Measurements from ENCODE around the gene PRDM12.

Gene PRDM12

DNA sequence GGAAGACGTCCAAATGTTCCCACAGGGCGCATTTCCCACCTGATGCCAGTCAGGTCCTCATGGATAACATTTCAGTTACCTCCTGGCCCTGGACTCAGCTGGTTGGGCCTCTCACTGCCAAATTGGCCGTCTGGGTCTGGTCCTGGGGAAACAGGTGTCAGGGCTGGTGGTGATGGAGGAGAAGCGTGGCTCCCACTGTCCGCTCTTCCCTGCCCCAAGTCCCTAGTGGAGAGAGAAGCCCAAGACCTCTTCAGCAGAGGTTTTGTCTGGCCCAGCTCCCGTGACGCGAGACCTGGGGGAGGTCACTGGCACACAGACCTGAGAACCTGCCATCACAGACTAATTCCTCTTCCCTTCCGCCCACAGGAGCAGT is 27.8 kb upstream of the PRDM12 start:
- DNase-seq: no peak

DNA sequence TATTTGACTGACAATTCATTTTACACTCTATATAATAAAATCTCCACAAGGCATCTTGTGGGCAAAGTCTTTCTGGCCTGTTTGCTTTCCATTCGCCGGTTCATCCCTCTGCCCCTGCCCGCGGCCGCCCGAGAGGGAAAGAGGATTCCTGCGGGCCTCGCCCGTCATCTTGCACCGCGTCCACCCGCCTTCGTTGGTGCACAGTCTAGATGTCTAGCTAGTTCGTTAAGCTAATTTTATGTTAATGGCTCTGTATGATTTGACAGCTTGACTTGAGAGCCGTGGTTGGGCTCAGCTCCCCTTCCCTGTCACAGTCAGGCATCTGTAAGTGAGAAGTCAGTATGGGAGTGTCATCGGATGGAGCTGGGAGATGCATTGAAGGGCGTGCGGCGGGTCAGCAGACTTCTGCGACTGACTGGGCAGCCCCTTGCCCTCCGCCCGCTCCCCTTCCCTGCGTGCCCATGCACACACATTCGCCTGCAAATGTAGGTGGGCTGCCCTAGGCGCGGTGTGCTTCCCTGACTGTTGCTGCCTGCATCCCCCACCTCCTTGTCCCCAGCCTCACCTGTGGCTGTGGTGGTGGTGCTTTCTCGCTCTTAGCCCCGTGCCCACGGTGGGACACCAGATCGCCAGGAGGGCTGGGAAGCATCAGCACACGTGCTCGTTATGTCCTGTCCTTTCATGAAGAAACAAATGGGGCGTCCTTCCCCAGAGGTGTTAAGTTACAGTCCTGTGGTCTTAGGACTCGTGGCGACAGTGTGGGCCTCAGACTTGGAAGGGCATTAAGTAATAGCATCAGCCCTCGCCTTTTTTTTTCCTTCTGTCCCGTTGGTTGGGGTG is 25.9 kb upstream of the PRDM12 start:
- DNase-seq: no peak

DNA sequence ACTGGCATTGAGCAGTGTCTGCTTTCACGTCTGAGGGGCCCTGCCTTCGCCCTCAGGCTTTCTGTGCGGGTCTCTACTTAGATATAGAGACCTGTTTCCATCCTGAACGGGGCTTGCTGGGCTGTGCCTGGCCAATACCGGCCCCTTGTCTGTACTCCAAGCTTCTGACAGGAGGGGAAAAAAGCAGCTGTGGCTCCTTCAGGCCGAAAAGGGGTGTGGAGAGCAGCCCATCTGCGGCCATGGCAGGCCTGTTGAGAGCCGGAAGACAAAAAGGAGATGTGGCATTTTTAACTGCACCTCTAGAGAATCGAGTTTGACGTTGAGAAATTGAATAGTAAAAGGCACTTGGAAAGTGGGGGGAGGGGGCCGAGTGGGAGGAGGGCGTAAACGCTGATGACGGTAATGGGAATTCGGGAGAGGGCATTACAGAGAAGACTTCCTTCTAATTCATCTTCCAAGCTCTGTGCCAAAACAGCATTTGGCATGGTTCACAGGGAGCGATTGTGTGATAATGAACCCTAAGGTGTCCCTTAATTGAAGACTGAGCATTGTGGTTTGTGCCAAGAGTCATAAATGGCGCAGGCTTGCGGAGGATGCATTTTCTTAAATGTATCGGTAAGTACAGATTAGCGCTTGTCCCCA is 25.1 kb upstream of the PRDM12 start:
- DNase-seq: no peak

DNA sequence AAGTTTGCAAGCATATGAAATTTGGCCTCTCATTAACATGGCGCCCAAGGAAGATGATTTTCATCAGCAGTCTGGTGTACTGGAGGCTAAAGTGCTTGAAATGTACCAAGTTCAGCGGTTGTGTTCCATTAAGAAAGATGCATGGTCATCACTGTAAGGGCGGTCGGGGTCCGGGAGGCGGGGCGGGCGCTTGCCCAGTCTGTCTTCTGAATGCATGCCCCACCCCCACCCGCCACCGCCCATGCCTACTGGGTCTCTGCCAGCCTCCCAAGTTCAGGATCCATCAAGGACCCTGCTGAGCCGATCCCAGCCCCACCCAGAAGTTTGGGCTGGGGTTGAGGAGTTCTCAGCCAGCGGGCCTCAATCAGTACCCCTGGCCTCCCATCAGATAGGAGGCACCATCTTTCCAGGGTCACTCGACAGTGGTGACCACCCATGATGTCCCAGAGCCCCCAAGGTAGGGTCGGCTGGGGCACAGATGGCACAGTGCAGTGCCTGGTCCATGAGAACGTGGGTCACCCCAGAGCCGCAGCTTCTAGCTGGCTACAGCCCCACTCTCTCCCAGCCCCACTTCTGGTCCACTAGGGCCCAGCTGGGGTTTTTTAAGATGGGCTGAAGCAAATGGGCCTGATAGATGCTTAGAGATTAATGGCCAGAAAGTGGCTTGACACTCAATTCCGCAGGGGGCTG is 24.4 kb upstream of the PRDM12 start:
- no peak for DNase-seq

DNA sequence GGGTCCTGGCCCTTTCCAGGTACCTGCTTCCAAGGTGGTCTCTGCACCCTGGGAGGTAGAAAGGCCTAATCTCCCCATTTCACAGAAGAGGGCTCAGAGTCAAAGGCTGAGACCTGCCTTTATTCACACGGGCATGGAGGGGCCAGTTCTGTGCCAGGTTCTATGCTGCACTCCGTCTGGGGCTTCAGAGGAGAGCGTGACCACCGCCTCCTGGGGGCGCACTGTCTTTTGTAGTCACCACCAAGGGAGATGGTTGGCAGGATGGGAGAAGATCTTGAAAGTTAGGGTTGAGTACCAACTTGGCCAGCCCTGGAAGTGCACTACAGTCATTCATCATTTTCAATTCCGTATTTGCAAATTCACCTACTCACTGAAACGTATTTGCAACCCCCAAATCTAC is 23.7 kb upstream of the PRDM12 start:
- DNase-seq: no peak

DNA sequence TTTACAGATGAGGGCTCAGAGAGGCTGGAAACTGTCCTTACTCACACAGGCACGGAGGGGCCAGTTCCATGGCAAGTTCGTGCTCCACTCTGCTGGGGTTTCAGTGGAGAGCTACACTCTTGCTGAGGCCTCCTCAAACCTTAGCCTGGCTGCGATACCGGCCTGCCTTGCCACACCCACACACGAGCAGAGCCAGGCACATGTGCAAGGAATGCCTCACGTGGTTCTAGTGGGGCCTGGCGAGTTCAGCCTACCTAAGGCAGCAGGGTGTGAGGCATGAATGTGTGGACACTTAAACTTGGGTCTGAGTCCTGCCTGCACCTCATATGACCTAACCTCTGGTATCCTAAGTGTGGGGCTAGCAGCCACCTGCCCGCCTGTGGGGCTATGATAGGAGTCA is 21.5 kb upstream of the PRDM12 start:
- no peak for DNase-seq

DNA sequence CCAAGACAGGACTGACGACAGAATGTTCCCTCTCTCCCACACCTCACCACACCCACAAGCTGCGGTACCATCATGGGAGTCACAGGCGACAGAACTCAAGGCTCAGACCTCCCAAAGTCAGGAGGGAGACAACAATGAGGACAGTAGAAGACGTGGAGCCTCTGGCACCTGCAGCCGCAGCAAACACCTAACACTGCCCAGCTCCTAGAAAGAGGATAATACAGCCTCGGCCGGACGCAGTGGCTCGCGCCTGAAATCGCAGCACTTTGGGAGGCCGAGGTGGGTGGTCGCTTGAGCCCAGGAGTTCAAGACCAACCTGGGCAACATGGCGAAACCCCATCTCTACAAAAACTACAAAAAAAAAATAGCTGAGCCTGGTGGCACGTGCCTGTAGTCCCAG is 13.2 kb upstream of the PRDM12 start:
- no peak for DNase-seq

DNA sequence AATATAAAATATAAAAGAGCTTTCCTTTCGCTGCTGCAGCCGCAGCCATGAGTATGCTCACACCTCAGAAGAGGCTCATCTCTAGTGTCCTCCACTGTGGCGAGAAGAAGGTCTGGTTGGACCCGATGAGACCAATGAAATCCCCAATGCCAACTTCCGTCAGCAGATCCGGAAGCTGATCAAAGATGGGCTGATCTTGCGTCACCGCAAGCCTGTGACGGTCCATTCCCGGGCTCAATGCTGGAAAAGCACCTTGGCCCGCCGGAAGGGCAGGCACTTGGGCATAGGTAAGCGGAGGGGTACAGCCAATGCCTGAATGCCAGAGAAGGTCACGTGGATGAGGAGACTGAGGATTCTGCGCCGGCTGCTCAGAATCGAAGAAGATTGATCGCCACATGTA is 12.6 kb upstream of the PRDM12 start:
- DNase-seq: no peak

DNA sequence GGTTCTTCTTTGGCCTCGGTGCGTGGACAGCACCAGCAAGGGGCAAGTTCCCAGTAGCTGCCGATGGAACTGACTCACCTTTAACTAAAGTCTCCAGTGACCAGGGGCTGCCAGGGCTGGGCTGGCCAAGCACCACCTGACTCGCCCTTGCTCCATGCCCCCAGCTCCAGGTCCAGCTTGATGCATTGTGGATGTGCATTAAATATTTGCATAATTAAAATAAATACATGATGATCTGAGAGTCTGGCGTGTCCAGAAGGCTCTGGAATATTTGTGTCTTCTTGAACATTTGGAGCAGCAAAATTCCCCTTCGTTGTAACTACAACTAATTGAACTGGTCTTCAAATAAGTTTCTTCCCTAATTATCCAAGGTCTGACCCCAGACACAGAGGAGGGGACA is 9.5 kb upstream of the PRDM12 start:
- DNase-seq: no peak

DNA sequence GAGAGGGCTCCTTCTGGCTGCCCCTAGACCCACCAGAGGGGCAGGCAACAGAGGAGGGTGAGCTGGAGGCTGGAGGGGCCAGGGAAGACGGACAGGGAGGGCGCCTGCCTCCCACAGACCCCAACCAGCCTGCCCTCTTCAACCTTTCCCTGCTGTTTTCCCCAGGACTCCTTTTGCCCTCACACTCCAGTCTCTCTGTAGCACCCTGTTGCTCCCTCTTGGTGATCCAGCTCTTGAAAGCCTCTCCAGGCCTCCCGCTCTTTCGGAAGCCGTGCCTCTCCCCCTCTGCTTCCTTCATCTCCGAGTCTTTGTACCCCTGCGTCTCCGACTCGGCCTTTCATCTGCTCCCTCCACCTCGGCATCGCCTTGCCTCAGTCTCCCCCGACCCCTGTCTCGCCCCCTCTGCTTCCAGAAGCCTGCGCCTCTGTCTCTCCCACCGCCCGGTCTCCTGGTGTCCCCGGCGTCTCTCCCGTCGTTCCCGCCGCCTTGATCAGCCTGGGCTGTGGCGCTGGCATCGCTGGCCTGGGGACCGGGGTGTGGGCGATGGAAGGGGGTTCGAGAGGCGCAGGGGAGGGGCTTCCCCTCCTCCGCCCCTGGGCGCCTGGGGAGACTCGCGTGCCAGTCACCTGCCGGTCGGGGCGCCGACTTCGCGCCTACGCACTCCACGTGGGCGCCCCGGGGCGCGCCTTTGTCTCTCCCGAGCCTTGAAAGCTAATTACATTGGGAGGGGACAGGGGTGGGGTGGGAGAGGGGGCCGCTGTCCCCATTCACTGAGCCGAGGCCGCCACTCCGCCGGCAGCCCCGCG is 5.3 kb upstream of the PRDM12 start:
- no peak for DNase-seq

DNA sequence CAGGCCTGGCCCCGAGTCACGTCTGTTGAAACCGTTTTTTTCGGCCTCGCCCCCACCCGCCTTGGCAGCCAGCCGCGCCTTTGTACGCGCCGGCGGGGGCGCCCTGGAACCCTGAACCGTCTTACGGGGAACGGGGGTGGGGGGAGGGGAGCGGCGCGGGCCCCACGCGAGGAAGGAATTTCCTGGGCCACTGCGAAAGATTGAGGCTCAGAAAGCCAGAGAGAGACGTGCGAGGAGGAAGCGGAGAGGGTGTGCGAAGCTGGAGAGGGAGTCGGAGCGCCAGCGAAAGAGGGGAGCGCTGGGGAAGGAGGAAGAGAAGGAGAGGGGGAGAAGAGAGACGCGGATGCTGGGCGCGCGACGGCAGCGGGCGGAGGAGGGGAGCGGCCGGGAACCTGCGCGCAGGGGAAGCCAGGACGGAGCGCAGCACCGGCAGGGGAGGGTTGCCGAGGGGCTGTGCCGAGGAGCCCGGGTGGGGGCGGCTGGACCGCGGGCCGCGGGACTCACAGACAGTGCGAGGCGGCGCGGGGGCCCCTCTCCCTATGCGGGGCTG is 4.6 kb upstream of the PRDM12 start:
- no peak for DNase-seq

DNA sequence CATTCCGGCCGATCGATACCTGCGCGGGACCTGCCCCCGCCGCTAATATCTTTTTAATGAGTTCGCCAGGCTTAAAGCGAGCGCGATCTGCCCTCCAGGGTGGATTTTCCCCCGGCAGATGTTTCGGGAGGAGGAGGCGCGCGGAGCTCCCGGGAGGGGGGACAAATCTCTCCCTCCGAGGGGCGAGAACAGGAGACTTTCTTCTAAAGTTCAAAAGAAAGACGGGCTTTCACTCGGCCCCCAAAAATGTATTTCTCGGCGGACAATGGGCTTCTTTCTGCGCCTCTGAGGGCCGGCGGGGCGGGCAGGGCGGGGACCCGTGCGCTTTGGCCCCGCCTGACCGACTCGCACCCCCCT is 4.1 kb upstream of the PRDM12 start:
- DNase-seq: no peak

DNA sequence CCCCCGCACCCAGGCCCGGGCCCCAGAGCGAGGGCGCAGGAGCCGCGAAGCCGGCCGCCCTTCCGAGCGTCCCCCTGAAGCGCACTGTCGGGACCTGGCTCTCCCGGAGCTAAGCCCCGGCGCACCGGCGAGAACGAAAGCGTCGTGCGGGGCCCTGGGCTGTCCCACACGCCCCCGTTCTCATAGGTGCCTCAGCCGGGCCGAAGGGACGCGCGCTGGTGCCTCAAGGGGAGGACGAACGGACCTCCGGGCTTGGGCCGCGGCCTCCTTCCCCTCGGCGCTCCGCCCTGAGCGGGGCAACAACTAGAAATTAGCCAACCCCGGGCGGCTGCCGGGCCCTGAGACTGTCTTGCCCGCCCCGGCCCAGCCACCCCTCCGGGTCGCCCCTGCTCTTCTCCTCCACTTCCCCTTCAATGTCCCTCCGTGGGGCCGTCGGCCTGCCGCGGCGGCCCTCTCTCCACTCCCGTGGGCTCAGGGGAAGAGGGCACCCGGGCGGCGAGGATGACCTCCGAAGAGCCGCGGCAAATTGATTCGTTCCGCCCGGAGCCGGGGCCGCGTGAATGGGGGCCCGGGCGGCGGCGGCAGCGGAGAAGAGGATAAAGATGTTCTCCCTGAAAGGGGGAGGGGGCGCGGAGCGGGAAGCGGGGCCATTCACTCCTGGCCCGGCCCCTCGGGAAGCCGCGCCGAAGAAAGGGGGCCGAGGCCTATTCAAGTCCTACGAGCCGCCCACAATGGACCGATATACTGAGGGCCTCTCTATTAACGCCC is 3.5 kb upstream of the PRDM12 start:
- DNase-seq: no peak

DNA sequence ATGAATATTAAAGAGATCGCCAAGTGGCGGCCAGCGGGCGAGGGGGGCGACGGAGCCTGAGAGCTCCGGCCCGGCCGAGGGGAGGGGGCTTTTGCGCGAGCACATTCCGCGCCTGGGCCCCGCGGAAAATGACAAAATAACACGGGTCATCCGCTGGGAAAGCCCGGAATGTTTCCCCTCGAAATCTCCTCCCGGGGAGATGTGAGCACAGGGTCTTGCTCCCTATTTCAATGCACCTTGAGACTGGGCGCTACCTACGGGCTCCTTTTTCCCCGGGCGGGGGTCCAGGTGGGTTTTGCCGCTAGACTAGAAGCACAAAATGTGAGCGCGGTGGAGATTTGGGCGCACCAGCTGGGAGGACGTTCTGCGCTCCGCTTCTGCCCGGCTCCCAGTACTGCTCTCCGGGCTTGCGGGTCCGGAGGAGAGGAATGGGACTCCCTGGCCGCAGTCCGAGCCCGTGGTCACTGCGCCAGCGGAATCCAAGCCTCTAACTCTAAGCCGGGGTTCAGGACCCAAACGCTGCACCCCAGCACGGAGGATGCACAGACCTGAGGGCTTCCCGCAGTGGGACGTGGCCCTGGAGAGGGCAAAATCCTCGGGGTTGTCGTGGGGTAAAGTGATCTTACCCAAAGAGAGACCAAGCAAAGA is 2.8 kb upstream of the PRDM12 start:
- DNase-seq: no peak

DNA sequence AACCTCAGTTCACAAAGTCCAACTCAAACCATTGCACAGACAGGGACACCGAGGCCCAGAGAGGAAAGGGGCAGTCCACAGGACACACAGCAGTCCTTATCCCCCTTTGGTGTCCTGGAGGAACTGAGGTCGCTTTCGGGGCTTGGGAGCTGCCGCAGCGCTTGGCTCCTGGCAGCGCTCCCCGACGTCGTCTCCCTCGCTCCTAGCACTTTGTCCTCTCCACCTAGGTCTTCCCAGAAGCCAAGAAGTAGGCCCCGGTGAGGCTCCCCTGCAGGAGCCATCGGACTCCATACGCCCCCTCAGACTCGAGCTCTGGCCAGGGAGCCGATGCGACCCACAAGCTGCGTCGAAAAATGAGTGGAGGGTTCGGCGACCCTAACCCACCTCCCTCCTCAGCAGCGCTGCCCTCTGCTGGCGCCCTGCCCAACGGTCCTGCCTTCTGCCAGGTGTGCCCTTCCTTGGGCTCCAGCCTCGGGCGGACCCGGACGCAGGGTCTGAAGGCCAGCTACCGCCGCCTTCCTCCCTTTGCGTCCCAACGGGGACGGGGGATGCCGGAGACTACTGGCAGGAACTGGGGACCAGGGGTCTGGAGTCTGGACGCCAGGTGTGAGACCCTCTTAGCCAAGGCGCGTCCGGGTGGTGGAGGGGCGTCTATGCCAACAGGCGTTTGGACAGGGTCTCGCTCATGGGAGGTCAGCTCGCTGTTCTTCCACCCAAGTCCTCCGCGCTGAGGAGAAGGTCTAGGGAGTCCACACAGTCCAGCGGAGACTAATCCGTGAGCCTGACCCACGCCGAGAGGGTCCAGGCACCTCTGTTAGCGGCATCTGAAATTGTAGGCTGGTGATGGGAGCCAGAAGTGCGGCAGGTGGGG is 2.1 kb upstream of the PRDM12 start:
- no peak for DNase-seq

DNA sequence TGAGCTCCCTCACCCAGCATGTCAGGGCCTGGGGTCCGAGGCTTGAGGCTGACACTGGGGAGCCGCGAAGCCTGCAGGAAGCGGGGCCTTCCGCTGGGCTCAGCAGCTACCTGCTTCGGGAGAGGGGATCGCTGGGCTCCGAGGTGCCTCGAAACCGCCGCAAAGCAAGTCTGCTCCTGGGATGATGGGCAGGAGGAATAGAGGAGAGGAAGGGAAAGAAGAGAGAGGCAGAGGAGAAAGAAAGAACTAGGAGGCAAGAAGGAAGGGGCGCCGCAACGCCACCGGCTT is 1.5 kb upstream of the PRDM12 start:
- no peak for DNase-seq

DNA sequence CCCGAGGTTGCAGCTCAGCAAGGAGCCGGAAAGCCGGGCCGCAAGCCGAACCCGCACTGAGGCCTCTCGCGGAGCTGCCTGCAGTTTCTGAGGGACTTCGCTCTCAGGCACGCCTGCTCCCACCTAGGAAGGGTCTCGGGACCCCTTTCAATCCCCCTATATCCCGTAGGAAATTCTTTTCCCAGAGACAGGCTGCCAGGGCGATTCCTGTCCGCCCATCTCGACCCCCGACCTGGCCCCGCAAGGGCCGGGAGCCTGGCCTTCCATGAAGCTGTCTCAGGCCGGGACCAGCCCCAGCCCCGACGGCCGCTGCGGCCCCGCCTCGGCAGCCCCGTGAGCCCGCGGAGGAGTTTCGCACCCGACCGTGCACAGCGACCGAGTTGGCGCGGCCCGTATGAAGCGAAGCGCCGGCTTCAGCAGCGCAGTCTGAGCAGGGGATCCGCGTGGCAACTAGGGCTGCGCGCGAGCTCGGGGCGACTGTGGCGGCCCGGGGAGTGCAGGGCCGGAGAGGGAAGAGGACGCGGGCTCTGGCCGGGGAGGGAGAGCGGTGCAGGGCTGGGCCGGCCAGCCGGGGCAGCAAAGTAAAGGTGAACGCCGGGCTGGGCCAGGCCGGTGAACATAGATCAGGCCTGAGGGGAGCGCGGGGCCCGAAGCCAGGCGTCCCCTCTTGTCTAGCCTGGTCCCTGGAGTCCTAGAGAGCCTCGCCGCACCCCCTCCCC is 977 bp upstream of the PRDM12 start:
- DNase-seq: peak; percentile 17

DNA sequence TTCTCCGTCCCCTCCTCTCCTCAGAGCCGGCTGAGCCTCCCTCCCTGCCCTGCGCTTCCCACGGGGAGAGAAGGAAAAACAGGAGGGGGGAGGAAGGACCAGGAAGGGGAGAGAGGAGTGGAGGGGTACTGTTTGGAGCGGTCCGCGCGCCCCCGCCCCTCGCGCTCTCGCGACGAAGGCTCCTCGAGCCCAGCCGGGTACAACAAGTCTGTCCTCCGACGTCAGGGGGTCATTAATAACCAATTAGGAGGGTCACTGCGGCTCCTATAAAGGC is 480 bp upstream of the PRDM12 start:
- no peak for DNase-seq

DNA sequence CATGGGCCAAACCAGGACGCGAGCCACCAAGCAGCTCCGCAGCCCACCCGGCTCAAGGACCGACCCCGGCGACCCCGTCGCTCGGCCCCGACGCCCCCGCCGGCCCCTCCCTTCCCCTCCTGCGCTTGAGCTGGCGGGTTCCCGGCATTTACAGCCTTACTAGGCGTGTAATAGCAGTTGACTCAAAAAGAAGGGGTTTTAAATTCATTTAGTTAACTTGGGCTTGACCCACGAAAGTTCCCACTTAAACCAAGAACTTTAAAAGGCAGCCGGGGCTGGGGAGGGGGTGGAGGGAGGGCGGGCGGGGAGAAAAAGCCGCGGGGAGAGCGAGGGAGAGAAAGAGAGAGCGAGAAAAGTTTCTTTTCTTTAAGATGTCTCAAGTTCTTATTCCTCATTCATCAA is 636 bp downstream of the PRDM12 start:
- DNase-seq: no peak
